ENCODE results near the gene TRIOBP.

DNA sequence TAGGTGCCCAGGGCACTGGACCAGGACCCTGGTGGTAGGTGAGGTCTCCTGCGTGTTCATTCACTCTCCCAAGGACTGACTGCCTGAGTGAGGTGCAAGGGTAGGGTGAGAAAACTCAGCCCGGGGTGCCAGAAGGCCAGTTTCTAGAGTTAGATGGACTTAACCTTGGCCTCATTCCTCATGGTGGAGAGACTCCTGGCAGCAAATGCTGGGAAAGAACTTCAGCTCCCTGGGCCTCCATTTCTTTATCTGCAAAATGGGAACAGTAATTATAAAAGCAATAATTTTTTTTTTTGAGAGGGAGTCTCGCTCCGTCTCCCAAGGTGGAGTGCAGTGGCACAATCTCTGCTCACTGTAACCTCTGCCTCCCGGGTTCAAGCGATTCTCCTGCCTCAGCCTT, 47.7 kb downstream of the TRIOBP start:
- TF ChIP-seq, protein P1, sequence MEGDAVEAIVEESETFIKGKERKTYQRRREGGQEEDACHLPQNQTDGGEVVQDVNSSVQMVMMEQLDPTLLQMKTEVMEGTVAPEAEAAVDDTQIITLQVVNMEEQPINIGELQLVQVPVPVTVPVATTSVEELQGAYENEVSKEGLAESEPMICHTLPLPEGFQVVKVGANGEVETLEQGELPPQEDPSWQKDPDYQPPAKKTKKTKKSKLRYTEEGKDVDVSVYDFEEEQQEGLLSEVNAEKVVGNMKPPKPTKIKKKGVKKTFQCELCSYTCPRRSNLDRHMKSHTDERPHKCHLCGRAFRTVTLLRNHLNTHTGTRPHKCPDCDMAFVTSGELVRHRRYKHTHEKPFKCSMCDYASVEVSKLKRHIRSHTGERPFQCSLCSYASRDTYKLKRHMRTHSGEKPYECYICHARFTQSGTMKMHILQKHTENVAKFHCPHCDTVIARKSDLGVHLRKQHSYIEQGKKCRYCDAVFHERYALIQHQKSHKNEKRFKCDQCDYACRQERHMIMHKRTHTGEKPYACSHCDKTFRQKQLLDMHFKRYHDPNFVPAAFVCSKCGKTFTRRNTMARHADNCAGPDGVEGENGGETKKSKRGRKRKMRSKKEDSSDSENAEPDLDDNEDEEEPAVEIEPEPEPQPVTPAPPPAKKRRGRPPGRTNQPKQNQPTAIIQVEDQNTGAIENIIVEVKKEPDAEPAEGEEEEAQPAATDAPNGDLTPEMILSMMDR (IDR thresholded peaks at IDR 0.05): no peak
- no peak for TF ChIP-seq POLR2A (IDR thresholded peaks at IDR 0.05)

Data from Peyer's patch (tissue), 4 donors.